Endothelial cell (in vitro differentiated cells): ENCODE measurements around the gene FAHD2A. TPM values are rescaled to one million over a fixed set of nuclear protein-coding genes. Genes with fewer than 3 reads are reported as not detected.

Source experiments
- DNase-seq: peaks from one replicate; pipeline ENCODE4 v3.0.0; 2021; ENCODE audit warnings: low spot score
- H3K27ac Mint-ChIP-seq: one replicate; pipeline ENCODE4 v1.8.0; 2021; ENCODE audit warnings: mixed read lengths, inconsistent platforms; ENCODE audit not compliant: unreplicated experiment
- H3K27me3 Mint-ChIP-seq: one replicate; pipeline ENCODE4 v1.8.0; 2021; ENCODE audit warnings: mild to moderate bottlenecking, moderate library complexity, mixed read lengths, inconsistent platforms; ENCODE audit not compliant: unreplicated experiment
- H3K36me3 Mint-ChIP-seq: one replicate; pipeline ENCODE4 v1.8.0; 2021; ENCODE audit warnings: mild to moderate bottlenecking, low read depth, mixed read lengths, inconsistent platforms; ENCODE audit not compliant: unreplicated experiment
- H3K4me1 Mint-ChIP-seq: one replicate; pipeline ENCODE4 v1.8.0; 2021; ENCODE audit warnings: mild to moderate bottlenecking, mixed read lengths, inconsistent platforms; ENCODE audit not compliant: unreplicated experiment
- H3K4me3 Mint-ChIP-seq: one replicate; pipeline ENCODE4 v1.8.0; 2021; ENCODE audit warnings: mild to moderate bottlenecking, mixed read lengths, inconsistent platforms; ENCODE audit not compliant: unreplicated experiment
- H3K9me3 Mint-ChIP-seq: one replicate; pipeline ENCODE4 v1.8.0; 2021; ENCODE audit warnings: mixed read lengths, inconsistent platforms; ENCODE audit not compliant: unreplicated experiment
- long read RNA-seq: library from polyadenylated mRNA; unstranded; transcript quantifications from one replicate; pipeline ENCODE4 v2.0.0, GENCODE V29; 2020; ENCODE audit not compliant: unreplicated experiment
- total RNA-seq: library from RNA; stranded (reverse); fragmentation: NEBNext Ultra II Directional; extraction: Animal tissue kit (Norgen Biotek cat#: 25700); gene quantifications from one replicate; pipeline ENCODE4 v1.2.1, GENCODE V29; 2021; ENCODE audit not compliant: unreplicated experiment
- TF ChIP-seq, protein P1 (sequence below): fragments of 200-600 bp; sonication (generic); IDR thresholded peaks from one replicate; pipeline ENCODE4 v1.5.0; 2021; ENCODE audit warnings: antibody characterized with exemption; ENCODE audit not compliant: unreplicated experiment

FAHD2A gene, protein sequence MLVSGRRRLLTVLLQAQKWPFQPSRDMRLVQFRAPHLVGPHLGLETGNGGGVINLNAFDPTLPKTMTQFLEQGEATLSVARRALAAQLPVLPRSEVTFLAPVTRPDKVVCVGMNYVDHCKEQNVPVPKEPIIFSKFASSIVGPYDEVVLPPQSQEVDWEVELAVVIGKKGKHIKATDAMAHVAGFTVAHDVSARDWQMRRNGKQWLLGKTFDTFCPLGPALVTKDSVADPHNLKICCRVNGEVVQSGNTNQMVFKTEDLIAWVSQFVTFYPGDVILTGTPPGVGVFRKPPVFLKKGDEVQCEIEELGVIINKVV
- 34.0 TPM for total RNA-seq
- long read RNA-seq, full-length matches to known transcripts = 15 of 30 reads
- long read RNA-seq, partial matches to known transcripts = 2 of 30 reads
- long read RNA-seq, other reads (novel, unspliced or antisense) = 13 of 30 reads

DNA sequence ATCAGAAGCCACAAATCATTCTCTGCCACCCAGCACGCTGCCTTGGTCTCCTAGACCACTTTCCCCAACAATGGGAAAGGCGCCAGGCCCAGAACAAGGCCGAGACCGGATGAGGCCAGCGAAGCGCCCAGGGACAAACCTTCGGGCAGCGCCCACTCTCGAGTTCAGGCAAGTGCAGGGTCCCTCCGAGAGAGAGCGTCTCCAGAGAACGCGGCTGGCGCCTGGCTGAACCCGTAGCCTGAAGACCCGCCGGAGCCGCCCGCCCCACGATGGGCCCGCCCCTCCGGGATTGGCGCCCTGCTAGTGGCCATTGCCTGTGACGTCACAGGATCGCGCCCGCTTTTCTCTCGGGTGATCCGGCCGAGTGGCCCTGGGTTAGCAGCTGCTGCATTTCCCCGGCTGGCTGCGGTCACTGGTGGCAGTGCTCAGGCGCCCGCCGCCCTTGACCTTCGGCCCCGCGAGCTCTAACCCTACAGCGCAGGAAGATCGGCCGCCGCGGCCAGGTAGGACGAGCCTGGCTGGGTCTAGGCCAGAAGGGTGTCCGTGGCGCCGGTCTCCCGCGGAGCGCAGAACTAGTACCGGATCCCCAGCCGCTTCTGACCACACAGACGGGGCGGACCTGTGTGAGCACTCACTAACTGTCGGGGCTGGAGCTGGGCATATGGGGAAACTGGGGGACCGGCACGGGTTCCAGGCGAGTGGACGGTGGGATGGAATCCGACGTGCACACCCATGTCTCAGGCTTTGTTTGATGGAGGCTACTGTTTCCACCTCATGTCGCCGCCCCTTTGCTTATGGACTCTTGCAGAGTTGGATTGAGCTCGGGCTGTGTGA, at the start of gene FAHD2A:
FAHD2A (plus strand) TSS at position 339 of the 834 bp plus-strand sequence. CDS start 2,851 bp downstream, outside the sequence.
- peak within 1 kb of the TSS; percentile 98 for H3K4me3 Mint-ChIP-seq
- no peaks in the 10 kb centered on the region for H3K9me3 Mint-ChIP-seq
- peak within 1 kb of the TSS; percentile 80 for H3K27ac Mint-ChIP-seq
- DNase-seq = peak; percentile 98
- TF ChIP-seq, protein P1, sequence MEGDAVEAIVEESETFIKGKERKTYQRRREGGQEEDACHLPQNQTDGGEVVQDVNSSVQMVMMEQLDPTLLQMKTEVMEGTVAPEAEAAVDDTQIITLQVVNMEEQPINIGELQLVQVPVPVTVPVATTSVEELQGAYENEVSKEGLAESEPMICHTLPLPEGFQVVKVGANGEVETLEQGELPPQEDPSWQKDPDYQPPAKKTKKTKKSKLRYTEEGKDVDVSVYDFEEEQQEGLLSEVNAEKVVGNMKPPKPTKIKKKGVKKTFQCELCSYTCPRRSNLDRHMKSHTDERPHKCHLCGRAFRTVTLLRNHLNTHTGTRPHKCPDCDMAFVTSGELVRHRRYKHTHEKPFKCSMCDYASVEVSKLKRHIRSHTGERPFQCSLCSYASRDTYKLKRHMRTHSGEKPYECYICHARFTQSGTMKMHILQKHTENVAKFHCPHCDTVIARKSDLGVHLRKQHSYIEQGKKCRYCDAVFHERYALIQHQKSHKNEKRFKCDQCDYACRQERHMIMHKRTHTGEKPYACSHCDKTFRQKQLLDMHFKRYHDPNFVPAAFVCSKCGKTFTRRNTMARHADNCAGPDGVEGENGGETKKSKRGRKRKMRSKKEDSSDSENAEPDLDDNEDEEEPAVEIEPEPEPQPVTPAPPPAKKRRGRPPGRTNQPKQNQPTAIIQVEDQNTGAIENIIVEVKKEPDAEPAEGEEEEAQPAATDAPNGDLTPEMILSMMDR = no peak
- peaks cover 4% of the 10 kb centered on the region for H3K27me3 Mint-ChIP-seq
- H3K36me3 Mint-ChIP-seq = peaks cover 3% of the 10 kb centered on the region
- H3K4me1 Mint-ChIP-seq = peaks cover 16% of the 10 kb centered on the region

DNA sequence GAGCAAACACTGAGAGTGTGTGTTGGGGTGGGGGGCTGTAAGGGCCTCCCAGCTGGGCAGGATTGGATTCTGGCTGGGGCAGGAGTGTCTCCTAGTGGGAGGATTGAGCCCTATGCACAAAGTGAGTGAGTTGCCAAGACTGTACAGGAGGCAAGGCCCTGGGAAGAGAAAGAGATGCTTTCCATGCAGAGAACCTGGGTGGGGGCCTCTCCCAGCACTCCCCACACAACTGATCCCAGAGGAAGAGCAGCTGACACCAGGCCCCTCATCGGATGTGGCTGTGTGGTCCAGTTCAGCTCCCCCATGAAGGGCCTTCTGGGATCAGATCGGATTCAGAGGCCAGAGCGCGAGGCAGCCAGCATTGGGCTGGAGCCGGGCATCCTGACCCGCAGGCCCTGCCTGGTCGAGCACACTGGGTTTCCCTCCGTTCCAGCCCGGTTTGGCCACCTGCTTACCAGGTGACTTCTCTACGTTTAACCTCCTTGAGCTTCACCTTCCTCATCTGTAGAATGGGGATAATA, 49.4 kb upstream of the FAHD2A start:
- Mint-ChIP-seq H3K36me3 (no peaks in the 10 kb centered on the region), H3K27ac (no peak overlapping the region), H3K4me3 (no peak overlapping the region), H3K4me1 (no peaks in the 10 kb centered on the region), H3K9me3 (no peaks in the 10 kb centered on the region), H3K27me3 (peaks cover 24% of the 10 kb centered on the region)
- no peak for DNase-seq
- TF ChIP-seq, protein P1 = no peak

DNA sequence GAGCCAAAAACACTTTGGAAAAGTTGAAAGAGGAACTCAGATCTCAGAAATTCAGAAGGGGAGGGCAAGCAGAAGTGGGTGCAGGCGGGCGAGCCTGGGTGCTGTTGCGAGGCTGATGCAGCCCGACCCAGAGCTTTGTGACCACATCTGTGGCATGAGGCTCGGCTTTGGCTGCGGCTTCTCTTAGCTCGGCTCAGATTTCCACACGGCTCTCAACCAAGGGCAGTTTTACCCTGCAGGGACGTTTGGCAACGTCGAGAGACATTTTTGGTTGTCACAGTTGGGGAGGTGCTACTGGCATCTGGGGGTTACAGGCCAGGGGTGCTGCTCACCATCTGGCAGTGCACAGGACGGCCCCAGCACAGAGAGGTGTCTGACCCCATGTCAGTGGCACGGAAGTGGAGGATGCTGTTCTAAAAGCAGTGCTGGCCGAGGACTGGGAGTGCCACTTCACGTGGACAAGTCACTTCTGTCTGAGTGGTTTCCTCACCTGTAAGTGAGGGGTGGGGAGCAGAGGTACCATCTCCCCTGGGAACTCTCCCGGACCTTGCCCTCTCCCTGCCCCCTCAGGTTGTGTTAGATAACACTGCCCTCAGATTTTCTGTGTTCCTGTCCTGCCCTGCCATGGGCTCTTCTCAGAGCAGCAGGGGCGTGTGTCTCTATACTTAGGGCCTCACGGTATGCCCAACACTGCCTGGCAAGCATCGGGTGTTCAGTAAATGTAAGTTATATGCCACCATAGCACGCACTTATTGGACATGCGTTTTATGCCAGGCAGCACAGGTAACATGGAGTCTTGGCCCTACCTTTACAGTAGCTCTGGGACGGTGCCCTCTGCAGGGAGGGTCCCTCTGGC, 48.7 kb upstream of the FAHD2A start:
- Mint-ChIP-seq H3K27me3 (peaks cover 22% of the 10 kb centered on the region), H3K36me3 (no peaks in the 10 kb centered on the region), H3K4me1 (no peaks in the 10 kb centered on the region), H3K4me3 (no peak overlapping the region), H3K27ac (no peak overlapping the region), H3K9me3 (no peaks in the 10 kb centered on the region)
- no peak for DNase-seq
- TF ChIP-seq, protein P1 = no peak

DNA sequence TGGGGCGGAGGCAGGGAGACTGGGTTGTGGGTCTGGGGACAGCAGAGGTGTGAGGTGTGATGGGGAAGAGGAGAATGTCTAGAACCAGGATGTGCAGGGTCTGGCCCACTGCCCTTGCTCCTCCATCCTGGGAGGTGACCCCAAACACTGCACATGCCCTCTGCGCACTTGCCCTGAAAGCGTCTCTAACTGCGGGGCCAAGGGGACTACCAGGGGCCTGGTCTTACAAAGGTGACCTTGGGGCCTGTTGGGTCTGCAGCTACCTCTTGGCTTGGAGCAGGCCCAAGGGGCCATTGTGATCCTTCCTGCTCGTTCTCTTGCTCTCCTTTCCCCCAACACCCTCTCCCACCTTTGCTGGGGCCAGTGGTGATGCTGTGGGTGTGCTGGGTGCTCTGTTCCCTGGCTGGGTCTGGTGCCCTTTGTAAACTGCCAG, 48.0 kb upstream of the FAHD2A start:
- TF ChIP-seq, protein P1 = no peak
- no peaks in the 10 kb centered on the region for H3K4me1 Mint-ChIP-seq
- H3K36me3 Mint-ChIP-seq = no peaks in the 10 kb centered on the region
- no peak overlapping the region for H3K27ac Mint-ChIP-seq
- H3K9me3 Mint-ChIP-seq = no peaks in the 10 kb centered on the region
- DNase-seq = no peak
- no peak overlapping the region for H3K4me3 Mint-ChIP-seq
- peaks cover 20% of the 10 kb centered on the region for H3K27me3 Mint-ChIP-seq
